ENCODE measurements around the gene IGF1R. TPM values are rescaled to one million over a fixed set of nuclear protein-coding genes. Genes with fewer than 3 reads are reported as not detected.

Gene IGF1R
- total RNA-seq, 1 experiment from 2014 or later = 51.6 TPM

GRCh38 chr15:98725874-98726273 is 77.5 kb downstream of the IGF1R start:
- intact Hi-C loops (cut with micrococcal nuclease; ENCODE audit: unreplicated experiment) = loop anchor here (5.0 kb wide), 2 partner anchors 54 to 171 kb away; no protein-coding TSS in a partner anchor
- H3K4me1 Mint-ChIP-seq (ENCODE audit: low read depth, unreplicated experiment) = peaks cover 53% of the 10 kb centered on the region

GRCh38 chr15:98727115-98728040 is 79.0 kb downstream of the IGF1R start:
- Histone ChIP-seq H3K9me3 (no peaks in the 10 kb centered on the region), H3K4me3 (ENCODE audit: low read depth, low read length) (no peak overlapping the region), H3K36me3 (ENCODE audit: control insufficient read depth, insufficient read depth, low read length) (no peaks in the 10 kb centered on the region), H3K27me3 (replicated peaks; ENCODE audit: control insufficient read depth, insufficient read depth, low read length) (no peaks in the 10 kb centered on the region), H3K4me1 (peaks cover 74% of the 10 kb centered on the region)
- H3K9me3 Mint-ChIP-seq (ENCODE audit: unreplicated experiment) = no peaks in the 10 kb centered on the region
- ChIA-PET CTCF (interaction anchor here (0.6 to 1.4 kb wide), 2 partner anchors 56 to 124 kb away, joined by 3 to 12 read pairs; no protein-coding TSS in a partner anchor), POLR2A (interaction anchor here (0.6 to 0.7 kb wide), 2 partner anchors 42 to 78 kb away, joined by 5 to 8 read pairs; no protein-coding TSS in a partner anchor)
- H3K4me3 Mint-ChIP-seq (ENCODE audit: unreplicated experiment) = peak overlapping the region; percentile 64
- peak overlapping the region; percentile 99 for H3K27ac Mint-ChIP-seq (ENCODE audit: unreplicated experiment)
- H3K36me3 Mint-ChIP-seq (ENCODE audit: insufficient read depth, unreplicated experiment) = peaks cover 6% of the 10 kb centered on the region
- peaks cover 39% of the 10 kb centered on the region for H3K4me1 Mint-ChIP-seq (ENCODE audit: low read depth, unreplicated experiment)
- no peaks in the 10 kb centered on the region for H3K27me3 Mint-ChIP-seq (ENCODE audit: insufficient read depth, unreplicated experiment)
- intact Hi-C loops (cut with micrococcal nuclease; ENCODE audit: unreplicated experiment) = loop anchor here (1.0 to 5.0 kb wide), 3 partner anchors 8 to 170 kb away; no protein-coding TSS in a partner anchor
- BruUV-seq (replicated peaks) = TSS peak; percentile 99
- TF ChIP-seq CTCF (IDR thresholded peaks at IDR 0.05; ENCODE audit: insufficient read depth in 1 of 2, low read depth in 1 of 2, low read length in 1 of 2, severe bottlenecking in 1 of 2, unreplicated experiment in 1 of 2) = no peak
- peak; percentile 92 to 94 for DNase-seq

More at GRCh38 chr15:98725874-98726273, 77.5 kb downstream of the IGF1R start:
- Mint-ChIP-seq H3K36me3 (ENCODE audit: insufficient read depth, unreplicated experiment) (peaks cover 6% of the 10 kb centered on the region), H3K9me3 (ENCODE audit: unreplicated experiment) (no peaks in the 10 kb centered on the region), H3K27ac (ENCODE audit: unreplicated experiment) (peak overlapping the region; percentile 94), H3K4me3 (ENCODE audit: unreplicated experiment) (no peak overlapping the region), H3K27me3 (ENCODE audit: insufficient read depth, unreplicated experiment) (no peaks in the 10 kb centered on the region)
- H3K27me3 ChIP-seq (replicated peaks; ENCODE audit: control insufficient read depth, insufficient read depth, low read length) = no peaks in the 10 kb centered on the region
- no peaks in the 10 kb centered on the region for H3K9me3 ChIP-seq
- CTCF ChIA-PET = no interaction called here
- H3K4me3 ChIP-seq (ENCODE audit: low read depth, low read length) = no peak overlapping the region
- no peak for DNase-seq
- no peaks in the 10 kb centered on the region for H3K36me3 ChIP-seq (ENCODE audit: control insufficient read depth, insufficient read depth, low read length)
- H3K4me1 ChIP-seq = peaks cover 80% of the 10 kb centered on the region
- TF ChIP-seq CTCF (IDR thresholded peaks at IDR 0.05; ENCODE audit: insufficient read depth in 1 of 2, low read depth in 1 of 2, low read length in 1 of 2, severe bottlenecking in 1 of 2, unreplicated experiment in 1 of 2) = no peak
- no TSS peak for BruUV-seq (replicated peaks)
- POLR2A ChIA-PET = no interaction called here

- Histone ChIP-seq H3K27me3 (replicated peaks; ENCODE audit: control insufficient read depth, insufficient read depth, low read length) (no peaks in the 10 kb centered on the region), H3K4me3 (ENCODE audit: low read depth, low read length) (no peak overlapping the region), H3K9me3 (no peaks in the 10 kb centered on the region), H3K36me3 (ENCODE audit: control insufficient read depth, insufficient read depth, low read length) (no peaks in the 10 kb centered on the region), H3K4me1 (peaks cover 65% of the 10 kb centered on the region)
- H3K27me3 Mint-ChIP-seq (ENCODE audit: insufficient read depth, unreplicated experiment) = no peaks in the 10 kb centered on the region
- ChIA-PET CTCF (interaction anchor here (0.6 to 1.4 kb wide), 2 partner anchors 57 to 123 kb away, joined by 3 to 12 read pairs; no protein-coding TSS in a partner anchor), POLR2A (interaction anchor here (0.6 to 0.7 kb wide), 2 partner anchors 41 to 79 kb away, joined by 5 to 8 read pairs; no protein-coding TSS in a partner anchor)
- peaks cover 6% of the 10 kb centered on the region for H3K36me3 Mint-ChIP-seq (ENCODE audit: insufficient read depth, unreplicated experiment)
- BruUV-seq (replicated peaks) = TSS peak; percentile 51
- intact Hi-C loops (cut with micrococcal nuclease; ENCODE audit: unreplicated experiment) = loop anchor here (5.0 kb wide), 2 partner anchors 56 to 169 kb away; no protein-coding TSS in a partner anchor
- TF ChIP-seq CTCF (IDR thresholded peaks at IDR 0.05; ENCODE audit: insufficient read depth in 1 of 2, low read depth in 1 of 2, low read length in 1 of 2, severe bottlenecking in 1 of 2, unreplicated experiment in 1 of 2) = no peak
- no peaks in the 10 kb centered on the region for H3K9me3 Mint-ChIP-seq (ENCODE audit: unreplicated experiment)
- peaks cover 31% of the 10 kb centered on the region for H3K4me1 Mint-ChIP-seq (ENCODE audit: low read depth, unreplicated experiment)
- peak overlapping the region; percentile 64 for H3K4me3 Mint-ChIP-seq (ENCODE audit: unreplicated experiment)
- peak overlapping the region; percentile 99 for H3K27ac Mint-ChIP-seq (ENCODE audit: unreplicated experiment)
- DNase-seq = peak in 1 of 2 experiments; percentile 18
These were observed 79.9 kb downstream of the IGF1R start for GRCh38 chr15:98728082-98728810.

All from Caco-2 (cell line).